HuH-7.5 (cell line): Measurements from ENCODE around the gene VWA5B1.

Experiments
- DNase-seq: peaks from one replicate; pipeline ENCODE4 v3.0.0; 2011; ENCODE audit warnings: low spot score

Gene VWA5B1

GRCh38 chr1:20390589-20391331 is 100.1 kb downstream of the VWA5B1 start:
- DNase-seq, result no peak

- no peak for DNase-seq
Observed at GRCh38 chr1:20395255-20395654, 104.6 kb downstream of the VWA5B1 start.

GRCh38 chr1:20398744-20399143 is 108.1 kb downstream of the VWA5B1 start:
- no peak for DNase-seq

GRCh38 chr1:20399196-20399595 is 108.5 kb downstream of the VWA5B1 start:
- no peak for DNase-seq

- DNase-seq, result no peak
Observed at GRCh38 chr1:20399606-20400180, 109.0 kb downstream of the VWA5B1 start.

- no peak for DNase-seq
Observed at GRCh38 chr1:20400341-20401177, 109.9 kb downstream of the VWA5B1 start.

- no peak for DNase-seq
Observed at GRCh38 chr1:20401405-20402010, 110.8 kb downstream of the VWA5B1 start.

- DNase-seq, result no peak
Observed at GRCh38 chr1:20402585-20403422, 112.1 kb downstream of the VWA5B1 start.

GRCh38 chr1:20403423-20404145 is 112.9 kb downstream of the VWA5B1 start:
- DNase-seq, result no peak

GRCh38 chr1:20404466-20404865 is 113.8 kb downstream of the VWA5B1 start:
- DNase-seq, result no peak
